H1 (cell line): Measurements from ENCODE around the gene CDC26. TPM values are rescaled to one million over a fixed set of nuclear protein-coding genes. Genes with fewer than 3 reads are reported as not detected.

Source experiments
- CTCF ChIA-PET: fragments of 300-600 bp; sonication (Branson Sonifier 250); formaldehyde crosslinking; loops from one replicate; lab custom pipeline; 2021; ENCODE audit not compliant: partially characterized antibody; lab: Charles Lee
- POLR2A ChIA-PET: fragments of 300-600 bp; sonication (Branson Sonifier 250); formaldehyde crosslinking; loops from one replicate; lab custom pipeline; 2021; ENCODE audit warnings: inconsistent platforms; ENCODE audit not compliant: partially characterized antibody; lab: Charles Lee
- DNase-seq, 2 experiments: peaks; one replicate each; pipeline versions ENCODE4 v3.0.0 to v3.0.0-alpha.2; 2010 to 2022; ENCODE audit warnings: low spot score in 2 of 2, low read depth in 1 of 2, mixed read lengths in 1 of 2
- FAIRE-seq: peaks from 2 replicates; lab custom pipeline; 2011; peaks lifted over from hg19 to GRCh38; lab: Jason Lieb, UNC
- H2AFZ ChIP-seq: 2 replicates; pipeline ENCODE4 v1.8.1; 2012; ENCODE audit warnings: low read length, inconsistent platforms
- H2AK5ac ChIP-seq: 2 replicates; pipeline ENCODE4 v1.6.1; 2013; ENCODE audit warnings: low read depth, low read length
- H2BK120ac ChIP-seq: replicated peaks from 2 replicates; pipeline ENCODE3; 2013; ENCODE audit warnings: low read depth, low read length, inconsistent platforms
- H2BK12ac ChIP-seq: 2 replicates; pipeline ENCODE4 v1.6.1; 2013; ENCODE audit warnings: low read depth, low read length
- H2BK15ac ChIP-seq: 2 replicates; pipeline ENCODE4 v1.6.1; 2013; ENCODE audit warnings: low read length
- H2BK20ac ChIP-seq: 2 replicates; pipeline ENCODE4 v1.6.1; 2013; ENCODE audit warnings: low read length
- H2BK5ac ChIP-seq: 2 replicates; pipeline ENCODE4 v1.6.1; 2013; ENCODE audit warnings: low read depth, low read length
- H3K14ac ChIP-seq: 2 replicates; pipeline ENCODE4 v1.6.1; 2013; ENCODE audit warnings: inconsistent platforms; ENCODE audit not compliant: insufficient read length
- H3K18ac ChIP-seq: 2 replicates; pipeline ENCODE4 v1.6.1; 2013; ENCODE audit warnings: low read length; ENCODE audit errors: extremely low read depth
- H3K23ac ChIP-seq: 2 replicates; pipeline ENCODE4 v1.6.1; 2013; ENCODE audit warnings: inconsistent platforms; ENCODE audit not compliant: insufficient read length
- H3K23me2 ChIP-seq: 2 replicates; pipeline ENCODE4 v1.6.1; 2013; ENCODE audit warnings: low read depth, low read length
- H3K27ac ChIP-seq: 2 replicates; pipeline ENCODE4 v1.6.1; 2011; ENCODE audit warnings: low read depth, low read length, inconsistent platforms
- H3K27me3 ChIP-seq, 4 experiments: replicated peaks in 1 of 4; 1 replicate in 1 of 4; 2 replicates in 3 of 4; pipeline versions ENCODE4 v1.6.1 to v1.8.1; 2011 to 2013; ENCODE audit warnings: low read length in 3 of 4, mild to moderate bottlenecking in 3 of 4, inconsistent platforms in 2 of 4, mixed read lengths in 2 of 4, moderate library complexity in 1 of 4; ENCODE audit not compliant: control insufficient read depth in 3 of 4, insufficient read depth in 3 of 4; ENCODE audit errors: extremely low read depth in 1 of 4
- H3K36me3 ChIP-seq, 4 experiments: 2 replicates each; pipeline versions ENCODE4 v1.6.1 to v1.8.1; 2011 to 2013; ENCODE audit warnings: mild to moderate bottlenecking in 4 of 4, low read length in 3 of 4, moderate library complexity in 2 of 4, control low read depth in 1 of 4, inconsistent platforms in 1 of 4; ENCODE audit not compliant: insufficient read depth in 4 of 4, control insufficient read depth in 2 of 4
- H3K4ac ChIP-seq: replicated peaks from 2 replicates; pipeline ENCODE3; 2013; ENCODE audit warnings: low read length, low read depth, mixed read lengths, inconsistent platforms; ENCODE audit not compliant: insufficient read length
- H3K4me1 ChIP-seq, 4 experiments: replicated peaks in 1 of 4; 1 replicate in 1 of 4; 2 replicates in 3 of 4; pipeline versions ENCODE4 v1.6.1 to v1.8.1; 2011 to 2013; ENCODE audit warnings: low read length in 3 of 4, inconsistent platforms in 2 of 4, mixed read lengths in 1 of 4; ENCODE audit not compliant: insufficient read depth in 4 of 4, control insufficient read depth in 3 of 4
- H3K4me2 ChIP-seq, 2 experiments: 2 replicates each; pipeline versions ENCODE4 v1.6.1 to v1.8.1; 2011 to 2013; ENCODE audit warnings: low read depth in 2 of 2, low read length in 2 of 2, control low read depth in 1 of 2, inconsistent platforms in 1 of 2, mild to moderate bottlenecking in 1 of 2; ENCODE audit not compliant: insufficient read depth in 1 of 2
- H3K4me3 ChIP-seq, 4 experiments: fragments of 200-600, 300-600 bp in 1 of 4; sonication (generic), shearing (Covaris generic), sonication (Bioruptor Twin) in 1 of 4; 2 replicates each; pipeline versions ENCODE4 v1.5.1 to v1.8.1; 2011 to 2016; ENCODE audit warnings: low read length in 4 of 4, low read depth in 3 of 4, control low read depth in 2 of 4, inconsistent platforms in 2 of 4, mild to moderate bottlenecking in 2 of 4, mixed read lengths in 1 of 4, moderate library complexity in 1 of 4; ENCODE audit not compliant: insufficient read depth in 2 of 4; ENCODE audit errors: extremely low read depth in 1 of 4
- H3K56ac ChIP-seq: replicated peaks from 2 replicates; pipeline ENCODE3; 2013; ENCODE audit warnings: low read depth, mild to moderate bottlenecking, mixed read lengths, low read length, inconsistent platforms; ENCODE audit not compliant: insufficient read length
- H3K79me1 ChIP-seq: 2 replicates; pipeline ENCODE4 v1.6.1; 2013; ENCODE audit warnings: low read depth, low read length, control low read depth
- H3K79me2 ChIP-seq, 2 experiments: 2 replicates each; pipeline versions ENCODE4 v1.6.1 to v1.8.1; 2012 to 2013; ENCODE audit warnings: low read length in 2 of 2, mild to moderate bottlenecking in 2 of 2, inconsistent platforms in 1 of 2; ENCODE audit not compliant: insufficient read depth in 2 of 2, control insufficient read depth in 1 of 2
- H3K9ac ChIP-seq, 4 experiments: replicated peaks in 1 of 4; 1 replicate in 1 of 4; 2 replicates in 3 of 4; pipeline versions ENCODE4 v1.6.1 to v1.8.1; 2011 to 2013; ENCODE audit warnings: low read depth in 3 of 4, low read length in 3 of 4, control low read depth in 2 of 4, mild to moderate bottlenecking in 2 of 4, moderate library complexity in 2 of 4, inconsistent platforms in 1 of 4; ENCODE audit errors: extremely low read depth in 1 of 4
- H3K9me3 ChIP-seq, 2 experiments: 2 replicates each; pipeline versions ENCODE4 v1.6.1 to v1.8.1; 2012 to 2013; ENCODE audit warnings: mild to moderate bottlenecking in 2 of 2, moderate library complexity in 2 of 2, control low read depth in 1 of 2, inconsistent platforms in 1 of 2, low read depth in 1 of 2, low read length in 1 of 2, mixed read lengths in 1 of 2; ENCODE audit not compliant: insufficient read depth in 2 of 2
- H4K20me1 ChIP-seq, 2 experiments: replicated peaks in 1 of 2; 2 replicates each; pipeline versions ENCODE3 to v1.8.1; 2011 to 2013; ENCODE audit warnings: inconsistent platforms in 2 of 2, low read length in 2 of 2, mild to moderate bottlenecking in 1 of 2; ENCODE audit not compliant: insufficient read depth in 2 of 2, control insufficient read depth in 1 of 2
- H4K5ac ChIP-seq: 2 replicates; pipeline ENCODE4 v1.6.1; 2013; ENCODE audit warnings: low read length, low read depth, mixed read lengths, inconsistent platforms; ENCODE audit not compliant: insufficient read length
- H4K8ac ChIP-seq: 2 replicates; pipeline ENCODE4 v1.8.0; 2013; ENCODE audit warnings: mild to moderate bottlenecking, moderate library complexity, low read length, inconsistent platforms; ENCODE audit not compliant: insufficient read depth; ENCODE audit errors: extremely low read depth
- H4K91ac ChIP-seq: replicated peaks from 2 replicates; pipeline ENCODE3; 2013; ENCODE audit warnings: low read length, mixed read lengths, inconsistent platforms; ENCODE audit not compliant: insufficient read length
- CHD1 ChIP-seq: IDR thresholded peaks from 2 replicates; pipeline ENCODE4 v1.6.1; 2012; ENCODE audit warnings: low read depth, low read length, improper control_type of control experiment
- HDAC2 ChIP-seq, 2 experiments: fragments of 300-600 bp in 1 of 2; sonication (generic) in 1 of 2; IDR thresholded peaks; 2 replicates each; pipeline ENCODE4 v1.6.1; 2011 to 2012; ENCODE audit warnings: low read depth in 2 of 2, low read length in 2 of 2, mild to moderate bottlenecking in 2 of 2, moderate library complexity in 2 of 2, borderline replicate concordance in 1 of 2, inconsistent platforms in 1 of 2
- RAD21 ChIP-seq, 2 experiments: IDR thresholded peaks in 1 of 2; conservative IDR thresholded peaks in 1 of 2; 2 replicates each; pipeline ENCODE4 v1.6.1; 2011; ENCODE audit warnings: low read depth in 2 of 2, low read length in 2 of 2, improper control_type of control experiment in 1 of 2, inconsistent platforms in 1 of 2, mild to moderate bottlenecking in 1 of 2, moderate library complexity in 1 of 2
- SAP30 ChIP-seq: fragments of 300-600 bp; sonication (generic); IDR thresholded peaks from 2 replicates; pipeline ENCODE4 v1.7.1; 2012; ENCODE audit warnings: low read length, moderate library complexity, mild to moderate bottlenecking, inconsistent platforms; ENCODE audit not compliant: insufficient read depth, insufficient replicate concordance
- SIN3A ChIP-seq, 2 experiments: IDR thresholded peaks in 1 of 2; conservative IDR thresholded peaks in 1 of 2; 2 replicates each; pipeline ENCODE4 v1.6.1; 2011 to 2012; ENCODE audit warnings: low read length in 2 of 2, improper control_type of control experiment in 1 of 2, low read depth in 1 of 2, mild to moderate bottlenecking in 1 of 2
- WGBS, 2 experiments: shearing (Covaris generic) in 1 of 2; methylation state at CpG; one replicate each; pipeline versions ENCODE4 v1.1.6 to v1.1.7; 2013 to 2015; ENCODE audit warnings: low lambda C conversion rate in 2 of 2, mixed read lengths in 2 of 2, inconsistent platforms in 1 of 2, low coverage in 1 of 2, missing lambda C conversion rate in 1 of 2; ENCODE audit not compliant: insufficient replicate concordance in 2 of 2, insufficient coverage in 1 of 2, insufficient read length in 1 of 2; ENCODE audit errors: extremely low coverage in 1 of 2, missing lambda C conversion rate in 1 of 2; 5-methylcytosine and 5-hydroxymethylcytosine counted together
- polyA plus RNA-seq, 7 experiments: library from polyadenylated mRNA; depleted of rRNA in 3 of 7; stranded (reverse) in 5 of 7; unstranded in 2 of 7; fragments of >200 nt in 5 of 7; fragments of 200-250 nt in 2 of 7; gene quantifications; 1 replicate in 5 of 7; 2 replicates in 1 of 7; 4 replicates in 1 of 7; pipeline versions ENCODE4 v1.2.1 to v1.2.3, GENCODE V29; 2011 to 2013; ENCODE audit warnings: missing spikeins in 2 of 7, mixed read lengths in 2 of 7
- total RNA-seq: library from RNA; stranded (reverse); fragmentation: NEBNext Ultra II Directional; extraction: Animal tissue kit (Norgen Biotek cat#: 25700); gene quantifications from 2 replicates; pipeline ENCODE4 v1.2.1, GENCODE V29; 2021
- TF ChIP-seq, protein P1 (sequence below), 3 experiments: IDR thresholded peaks; 1 replicate in 2 of 3; 2 replicates in 1 of 3; pipeline versions ENCODE4 v1.5.1 to v1.6.1; 2011; ENCODE audit warnings: low read length in 3 of 3, mild to moderate bottlenecking in 3 of 3, inconsistent platforms in 2 of 3, low read depth in 1 of 3, moderate library complexity in 1 of 3; ENCODE audit not compliant: insufficient read depth in 1 of 3; ENCODE audit errors: control extremely low read depth in 1 of 3

Gene CDC26
- total and polyA plus RNA-seq, 2 of the 8 experiments (the other 6 are each of a cell fraction or from before 2014, with no cell fraction given): 31.5 to 41.9 TPM

DNA sequence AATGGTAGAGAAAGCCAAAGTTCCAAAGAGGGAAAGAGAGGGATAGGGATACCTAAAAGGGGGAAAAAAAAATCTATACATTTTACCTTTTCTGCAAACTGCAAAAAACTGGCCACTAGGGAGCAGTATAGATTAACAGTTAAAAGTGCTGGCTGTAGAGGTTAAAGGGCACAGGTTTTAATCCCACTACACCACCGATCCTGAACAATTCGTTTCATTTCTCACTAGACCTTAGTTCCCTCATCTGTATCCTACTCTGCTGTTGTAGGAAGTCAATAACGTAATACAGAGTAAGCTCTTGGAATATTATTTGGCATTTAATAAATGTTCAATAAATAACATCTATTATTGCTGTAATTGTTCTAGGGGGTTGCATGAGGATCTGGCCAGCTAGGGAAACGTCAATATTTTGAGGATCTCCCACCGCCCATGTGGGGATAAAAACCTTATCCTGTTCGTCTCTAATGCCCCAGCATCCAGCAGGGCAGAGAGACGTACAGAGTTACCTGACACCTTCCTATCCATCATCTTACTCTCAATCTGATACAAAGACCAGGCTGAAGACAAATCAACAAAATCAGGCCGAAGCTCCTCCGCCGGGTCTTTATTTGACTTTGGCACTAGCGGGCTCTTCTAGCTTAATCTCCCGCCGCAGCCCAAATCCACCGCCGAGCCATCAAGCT is 757 bp downstream of the CDC26 start:
- FAIRE-seq: no peak

More for the DNA sequence above, 757 bp downstream of the CDC26 start:
- peaks cover 7 to 48% (median 32%) of the 10 kb centered on the region in 4 experiments for H3K36me3 ChIP-seq
- peak overlapping the region; percentile 61 to 83 for H3K4me2 ChIP-seq
- ChIA-PET CTCF (interaction anchor here (0.5 to 5.0 kb wide), 42 partner anchors 10 to 407 kb away, joined by 3 to 35 read pairs (median 4); partner anchors contain the start of genes ALAD, BSPRY, C9orf43 and FKBP15), POLR2A (interaction anchor here (0.7 to 1.9 kb wide), 12 partner anchors 9 to 298 kb away, joined by 3 to 12 read pairs (median 4); partner anchors contain the start of genes C9orf43, FKBP15, POLE3 and SLC31A1)
- peaks cover 0 to 4% (median 0%) of the 10 kb centered on the region in 4 experiments; a peak in 1 of 7 replicates for H3K4me1 ChIP-seq
- H4K20me1 ChIP-seq: no peaks in the 10 kb centered on the region
- H3K4me3 ChIP-seq: peak overlapping the region; percentile 68 to 98 (median 90)
- H2BK12ac ChIP-seq: no peak overlapping the region
- H2BK120ac ChIP-seq: no peak overlapping the region
- H3K18ac ChIP-seq: no peak overlapping the region
- no peak overlapping the region for H3K4ac ChIP-seq
- no peaks in the 10 kb centered on the region for H3K9me3 ChIP-seq
- peak overlapping the region; percentile 78; the same call in 1 of the 2 replicates for H2BK5ac ChIP-seq
- no peak overlapping the region for H4K5ac ChIP-seq
- H3K23me2 ChIP-seq: peaks cover 6% of the 10 kb centered on the region
- H4K91ac ChIP-seq: no peak overlapping the region
- 2% methylated on average over 15 of the region's 15 CpGs; no CpG with 5 or more reads in 1 of the 2 experiments for WGBS, 2 experiments
- no peaks in the 10 kb centered on the region for H3K27me3 ChIP-seq
- H3K14ac ChIP-seq: no peak overlapping the region
- H3K56ac ChIP-seq: no peak overlapping the region
- H2BK15ac ChIP-seq: no peak overlapping the region
- H4K8ac ChIP-seq: peak overlapping the region; percentile 81; the same call in 1 of the 2 replicates
- H3K27ac ChIP-seq: no peak overlapping the region; the same call in 1 of the 2 replicates
- H2AK5ac ChIP-seq: no peak overlapping the region
- no peak overlapping the region for H3K23ac ChIP-seq
- peaks cover 0 to 18% of the 10 kb centered on the region in 2 experiments; a peak in 3 of 4 replicates for H3K79me2 ChIP-seq
- DNase-seq: no peak
- H2BK20ac ChIP-seq: no peak overlapping the region
- peak overlapping the region in 3 of 4 experiments; percentile 34 to 98 (median 35); a peak in 4 of 7 replicates for H3K9ac ChIP-seq
- TF ChIP-seq CHD1 (no peak), RAD21 (IDR thresholded peaks at IDR 0.05 in 1 of 2, conservative IDR thresholded peaks at IDR 0.05 in 1 of 2; ENCODE audit: low read depth in 2 of 2, low read length in 2 of 2) (peak; percentile 66 to 74), SAP30 (peak; percentile 74), SIN3A (conservative IDR thresholded peaks at IDR 0.05 in 1 of 2, IDR thresholded peaks at IDR 0.05 in 1 of 2; ENCODE audit: low read depth in 1 of 2, low read length in 2 of 2) (peak in 1 of 2 experiments; percentile 78; a peak in 1 of 4 replicates), HDAC2 (IDR thresholded peaks at IDR 0.05; ENCODE audit: borderline replicate concordance in 1 of 2, low read depth in 2 of 2, low read length in 2 of 2) (0 out of 4 replicates have a peak, but pooled peaks of 1 of the 2 experiments have one; percentile 15)
- TF ChIP-seq, protein P1, sequence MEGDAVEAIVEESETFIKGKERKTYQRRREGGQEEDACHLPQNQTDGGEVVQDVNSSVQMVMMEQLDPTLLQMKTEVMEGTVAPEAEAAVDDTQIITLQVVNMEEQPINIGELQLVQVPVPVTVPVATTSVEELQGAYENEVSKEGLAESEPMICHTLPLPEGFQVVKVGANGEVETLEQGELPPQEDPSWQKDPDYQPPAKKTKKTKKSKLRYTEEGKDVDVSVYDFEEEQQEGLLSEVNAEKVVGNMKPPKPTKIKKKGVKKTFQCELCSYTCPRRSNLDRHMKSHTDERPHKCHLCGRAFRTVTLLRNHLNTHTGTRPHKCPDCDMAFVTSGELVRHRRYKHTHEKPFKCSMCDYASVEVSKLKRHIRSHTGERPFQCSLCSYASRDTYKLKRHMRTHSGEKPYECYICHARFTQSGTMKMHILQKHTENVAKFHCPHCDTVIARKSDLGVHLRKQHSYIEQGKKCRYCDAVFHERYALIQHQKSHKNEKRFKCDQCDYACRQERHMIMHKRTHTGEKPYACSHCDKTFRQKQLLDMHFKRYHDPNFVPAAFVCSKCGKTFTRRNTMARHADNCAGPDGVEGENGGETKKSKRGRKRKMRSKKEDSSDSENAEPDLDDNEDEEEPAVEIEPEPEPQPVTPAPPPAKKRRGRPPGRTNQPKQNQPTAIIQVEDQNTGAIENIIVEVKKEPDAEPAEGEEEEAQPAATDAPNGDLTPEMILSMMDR (IDR thresholded peaks at IDR 0.05; ENCODE audit: control extremely low read depth in 1 of 3, insufficient read depth in 1 of 3, low read depth in 1 of 3, low read length in 3 of 3): peak in 2 of 3 experiments; percentile 42 to 68; a peak in 2 of 4 replicates
- H3K79me1 ChIP-seq: no peaks in the 10 kb centered on the region; the same call in 1 of the 2 replicates
- H2AFZ ChIP-seq: no peak overlapping the region
